Measurements from ENCODE around the gene MEF2A.

DNA sequence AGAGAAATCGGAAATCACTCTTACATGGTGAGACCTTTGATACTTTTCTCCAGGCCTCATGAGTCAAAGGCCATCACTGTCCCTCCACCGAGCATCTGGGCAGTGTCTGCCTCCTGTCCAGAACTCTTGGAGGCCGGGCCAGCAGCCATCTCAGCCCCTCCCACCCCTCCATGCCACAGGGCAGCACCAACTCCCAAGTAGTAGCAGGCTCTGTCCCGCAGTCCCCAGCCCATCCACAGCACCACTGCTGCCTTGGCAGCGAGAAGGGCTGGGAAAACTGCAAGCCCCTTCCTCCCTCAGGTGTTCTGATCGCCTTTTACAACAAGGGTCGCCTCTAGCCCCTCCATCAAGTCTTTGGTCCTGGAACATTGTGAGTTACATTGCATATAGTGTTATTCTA is 161.9 kb downstream of the MEF2A start:
- TF ChIP-seq, protein P1, sequence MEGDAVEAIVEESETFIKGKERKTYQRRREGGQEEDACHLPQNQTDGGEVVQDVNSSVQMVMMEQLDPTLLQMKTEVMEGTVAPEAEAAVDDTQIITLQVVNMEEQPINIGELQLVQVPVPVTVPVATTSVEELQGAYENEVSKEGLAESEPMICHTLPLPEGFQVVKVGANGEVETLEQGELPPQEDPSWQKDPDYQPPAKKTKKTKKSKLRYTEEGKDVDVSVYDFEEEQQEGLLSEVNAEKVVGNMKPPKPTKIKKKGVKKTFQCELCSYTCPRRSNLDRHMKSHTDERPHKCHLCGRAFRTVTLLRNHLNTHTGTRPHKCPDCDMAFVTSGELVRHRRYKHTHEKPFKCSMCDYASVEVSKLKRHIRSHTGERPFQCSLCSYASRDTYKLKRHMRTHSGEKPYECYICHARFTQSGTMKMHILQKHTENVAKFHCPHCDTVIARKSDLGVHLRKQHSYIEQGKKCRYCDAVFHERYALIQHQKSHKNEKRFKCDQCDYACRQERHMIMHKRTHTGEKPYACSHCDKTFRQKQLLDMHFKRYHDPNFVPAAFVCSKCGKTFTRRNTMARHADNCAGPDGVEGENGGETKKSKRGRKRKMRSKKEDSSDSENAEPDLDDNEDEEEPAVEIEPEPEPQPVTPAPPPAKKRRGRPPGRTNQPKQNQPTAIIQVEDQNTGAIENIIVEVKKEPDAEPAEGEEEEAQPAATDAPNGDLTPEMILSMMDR (IDR thresholded peaks at IDR 0.05) = no peak
- no peak for TF ChIP-seq POLR2A (IDR thresholded peaks at IDR 0.05)

Measured in thyroid gland (tissue), 4 donors.